Panc1 (cell line): ENCODE data around the gene MACROD2.

Experiments
- POLR2AphosphoS5 ChIP-seq: IDR thresholded peaks from 2 replicates; pipeline ENCODE4 v1.6.1; 2012; ENCODE audit warnings: mild to moderate bottlenecking, low read depth, low read length, moderate library complexity
- SIN3A ChIP-seq: IDR thresholded peaks from 2 replicates; pipeline ENCODE4 v1.6.1; 2012; ENCODE audit warnings: low read depth, mild to moderate bottlenecking, low read length, moderate library complexity, borderline replicate concordance; ENCODE audit not compliant: insufficient read depth
- TCF7L2 ChIP-seq: IDR thresholded peaks from 2 replicates; pipeline ENCODE4 v1.6.1; 2011; ENCODE audit warnings: mild to moderate bottlenecking, low read depth, low read length, inconsistent platforms
- TF ChIP-seq, protein P1 (sequence below): fragments of 450-650 bp; IDR thresholded peaks from 2 replicates; pipeline ENCODE4 v1.5.1; 2017; ENCODE audit warnings: mild to moderate bottlenecking
- TF ChIP-seq, protein P2 (sequence below), 2 experiments: IDR thresholded peaks; 2 replicates each; pipeline ENCODE4 v1.6.1; 2011 to 2012; ENCODE audit warnings: low read depth in 2 of 2, control low read depth in 1 of 2, low read length in 1 of 2, mild to moderate bottlenecking in 1 of 2, moderate library complexity in 1 of 2; ENCODE audit not compliant: insufficient read depth in 1 of 2

GRCh38 chr20:14568701-14569100 lies 573.4 kb downstream of the MACROD2 start:
- TF ChIP-seq, protein P1, sequence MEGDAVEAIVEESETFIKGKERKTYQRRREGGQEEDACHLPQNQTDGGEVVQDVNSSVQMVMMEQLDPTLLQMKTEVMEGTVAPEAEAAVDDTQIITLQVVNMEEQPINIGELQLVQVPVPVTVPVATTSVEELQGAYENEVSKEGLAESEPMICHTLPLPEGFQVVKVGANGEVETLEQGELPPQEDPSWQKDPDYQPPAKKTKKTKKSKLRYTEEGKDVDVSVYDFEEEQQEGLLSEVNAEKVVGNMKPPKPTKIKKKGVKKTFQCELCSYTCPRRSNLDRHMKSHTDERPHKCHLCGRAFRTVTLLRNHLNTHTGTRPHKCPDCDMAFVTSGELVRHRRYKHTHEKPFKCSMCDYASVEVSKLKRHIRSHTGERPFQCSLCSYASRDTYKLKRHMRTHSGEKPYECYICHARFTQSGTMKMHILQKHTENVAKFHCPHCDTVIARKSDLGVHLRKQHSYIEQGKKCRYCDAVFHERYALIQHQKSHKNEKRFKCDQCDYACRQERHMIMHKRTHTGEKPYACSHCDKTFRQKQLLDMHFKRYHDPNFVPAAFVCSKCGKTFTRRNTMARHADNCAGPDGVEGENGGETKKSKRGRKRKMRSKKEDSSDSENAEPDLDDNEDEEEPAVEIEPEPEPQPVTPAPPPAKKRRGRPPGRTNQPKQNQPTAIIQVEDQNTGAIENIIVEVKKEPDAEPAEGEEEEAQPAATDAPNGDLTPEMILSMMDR: no peak
- TF ChIP-seq POLR2AphosphoS5 (no peak), TCF7L2 (no peak), SIN3A (no peak)
- TF ChIP-seq, protein P2, sequence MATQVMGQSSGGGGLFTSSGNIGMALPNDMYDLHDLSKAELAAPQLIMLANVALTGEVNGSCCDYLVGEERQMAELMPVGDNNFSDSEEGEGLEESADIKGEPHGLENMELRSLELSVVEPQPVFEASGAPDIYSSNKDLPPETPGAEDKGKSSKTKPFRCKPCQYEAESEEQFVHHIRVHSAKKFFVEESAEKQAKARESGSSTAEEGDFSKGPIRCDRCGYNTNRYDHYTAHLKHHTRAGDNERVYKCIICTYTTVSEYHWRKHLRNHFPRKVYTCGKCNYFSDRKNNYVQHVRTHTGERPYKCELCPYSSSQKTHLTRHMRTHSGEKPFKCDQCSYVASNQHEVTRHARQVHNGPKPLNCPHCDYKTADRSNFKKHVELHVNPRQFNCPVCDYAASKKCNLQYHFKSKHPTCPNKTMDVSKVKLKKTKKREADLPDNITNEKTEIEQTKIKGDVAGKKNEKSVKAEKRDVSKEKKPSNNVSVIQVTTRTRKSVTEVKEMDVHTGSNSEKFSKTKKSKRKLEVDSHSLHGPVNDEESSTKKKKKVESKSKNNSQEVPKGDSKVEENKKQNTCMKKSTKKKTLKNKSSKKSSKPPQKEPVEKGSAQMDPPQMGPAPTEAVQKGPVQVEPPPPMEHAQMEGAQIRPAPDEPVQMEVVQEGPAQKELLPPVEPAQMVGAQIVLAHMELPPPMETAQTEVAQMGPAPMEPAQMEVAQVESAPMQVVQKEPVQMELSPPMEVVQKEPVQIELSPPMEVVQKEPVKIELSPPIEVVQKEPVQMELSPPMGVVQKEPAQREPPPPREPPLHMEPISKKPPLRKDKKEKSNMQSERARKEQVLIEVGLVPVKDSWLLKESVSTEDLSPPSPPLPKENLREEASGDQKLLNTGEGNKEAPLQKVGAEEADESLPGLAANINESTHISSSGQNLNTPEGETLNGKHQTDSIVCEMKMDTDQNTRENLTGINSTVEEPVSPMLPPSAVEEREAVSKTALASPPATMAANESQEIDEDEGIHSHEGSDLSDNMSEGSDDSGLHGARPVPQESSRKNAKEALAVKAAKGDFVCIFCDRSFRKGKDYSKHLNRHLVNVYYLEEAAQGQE (IDR thresholded peaks at IDR 0.05; ENCODE audit: insufficient read depth in 1 of 2, low read depth in 2 of 2, low read length in 1 of 2): no peak
